GM13977 (cell line): ENCODE results near the gene SAXO1.
"Not testable (repeated sequence)": the region's sequence is repeated elsewhere in the genome, so short reads cannot be mapped to it uniquely, and the experiment has no call there.

ENCODE experiments used
- DNase-seq: peaks from one replicate; pipeline ENCODE4 v3.0.0; 2012; ENCODE audit warnings: low spot score
- CTCF ChIP-seq: IDR thresholded peaks from 2 replicates; pipeline ENCODE4 v1.5.1; 2012; ENCODE audit warnings: mild to moderate bottlenecking, control low read depth; ENCODE audit not compliant: insufficient read depth; ENCODE audit errors: extremely low read depth, missing control alignments
- in situ Hi-C: fragments of 300-500 bp; cut with MboI; formaldehyde crosslinking; loops from one replicate; pipeline ENCODE4 v1.12.0; 2022; ENCODE audit warnings: low sequenced_read_pairs, low pct_unique_long_range_greater_than_20kb, mixed read lengths, inconsistent platforms; ENCODE audit not compliant: unreplicated experiment

Gene SAXO1

GRCh38 chr9:19009391-19009965 lies 23.5 kb downstream of the SAXO1 start:
- DNase-seq, result no peak
- no peak for TF ChIP-seq CTCF
- in situ Hi-C loops, result no loop called here

- in situ Hi-C loops, result no loop called here
Measured at GRCh38 chr9:19000133-19000532, 32.9 kb downstream of the SAXO1 start.

DNA sequence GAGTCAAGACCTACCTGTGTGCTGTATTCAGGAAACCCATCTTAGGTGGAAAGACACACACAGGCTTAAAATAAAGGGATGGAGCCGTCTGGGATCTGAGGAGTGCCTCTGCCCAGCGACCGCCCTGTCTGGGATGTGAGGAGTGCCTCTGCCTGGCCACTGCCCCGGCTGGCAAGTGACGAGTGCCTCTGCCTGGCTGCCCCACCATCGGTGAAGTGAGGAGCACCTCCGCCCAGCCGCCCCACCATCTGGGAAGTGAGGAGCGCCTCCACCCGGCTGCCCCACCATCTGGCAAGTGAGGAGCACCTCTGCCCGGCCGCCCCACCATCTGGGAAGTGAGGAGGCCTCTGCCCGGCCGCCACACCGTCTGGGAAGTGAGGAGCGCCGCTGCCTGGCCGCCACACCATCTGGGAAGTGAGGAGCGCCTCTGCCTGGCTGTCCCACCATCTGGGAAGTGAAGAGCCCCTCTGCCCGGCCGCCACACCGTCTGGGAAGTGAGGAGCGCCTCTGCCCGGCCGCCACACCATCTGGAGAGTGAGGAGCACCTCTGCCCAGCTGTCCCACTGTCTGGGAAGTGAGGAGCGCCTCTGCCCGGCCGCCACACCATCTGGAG lies 33.7 kb downstream of the SAXO1 start:
- in situ Hi-C loops, result no loop called here
- no peak for TF ChIP-seq CTCF
- DNase-seq, result no peak

More at GRCh38 chr9:19000133-19000532, 32.9 kb downstream of the SAXO1 start:
- DNase-seq, result no peak
- TF ChIP-seq CTCF, result no peak

DNA sequence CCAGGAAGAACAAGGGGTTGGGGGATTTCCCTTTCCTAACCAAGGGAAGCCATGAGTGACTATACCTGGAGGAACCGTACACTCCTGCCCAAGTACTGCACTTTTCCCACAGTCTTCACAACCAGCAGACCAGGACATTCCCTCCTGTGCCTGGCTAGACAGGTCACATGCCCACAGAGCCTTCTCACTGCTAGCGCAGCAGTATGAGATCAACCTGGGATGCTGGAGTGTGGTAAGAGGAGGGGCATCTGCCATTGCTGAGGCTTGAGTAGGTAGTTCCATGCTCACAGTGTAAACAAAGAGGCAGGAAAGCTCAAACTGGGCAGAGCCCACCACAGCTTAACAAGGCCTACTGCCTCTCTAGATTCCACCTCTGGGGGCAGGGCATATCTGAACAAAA lies 35.9 kb downstream of the SAXO1 start:
- DNase-seq, result no peak
- in situ Hi-C loops, result no loop called here
- no peak for TF ChIP-seq CTCF

DNA sequence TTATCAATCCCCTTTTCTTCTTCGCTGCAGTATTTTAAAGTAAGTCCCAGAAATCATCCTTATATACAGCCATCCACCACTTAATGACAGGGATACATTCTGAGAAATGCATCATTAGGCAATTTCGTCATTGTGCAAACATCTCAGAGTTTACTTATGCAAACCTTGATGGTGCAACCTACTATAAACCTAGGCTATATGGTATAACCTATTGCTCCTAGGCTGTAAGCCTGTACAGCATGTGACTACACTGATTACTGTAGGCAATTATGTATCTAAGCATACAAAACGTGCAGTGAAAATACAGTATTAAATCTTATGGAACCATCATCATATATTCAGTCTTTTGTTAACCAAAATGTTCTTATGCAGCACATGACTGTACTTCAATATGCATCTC lies 36.8 kb downstream of the SAXO1 start:
- in situ Hi-C loops, result no loop called here
- no peak for TF ChIP-seq CTCF
- no peak for DNase-seq

GRCh38 chr9:18994263-18994916 lies 38.6 kb downstream of the SAXO1 start:
- in situ Hi-C loops, result no loop called here
- TF ChIP-seq CTCF, result no peak
- DNase-seq, result no peak

DNA sequence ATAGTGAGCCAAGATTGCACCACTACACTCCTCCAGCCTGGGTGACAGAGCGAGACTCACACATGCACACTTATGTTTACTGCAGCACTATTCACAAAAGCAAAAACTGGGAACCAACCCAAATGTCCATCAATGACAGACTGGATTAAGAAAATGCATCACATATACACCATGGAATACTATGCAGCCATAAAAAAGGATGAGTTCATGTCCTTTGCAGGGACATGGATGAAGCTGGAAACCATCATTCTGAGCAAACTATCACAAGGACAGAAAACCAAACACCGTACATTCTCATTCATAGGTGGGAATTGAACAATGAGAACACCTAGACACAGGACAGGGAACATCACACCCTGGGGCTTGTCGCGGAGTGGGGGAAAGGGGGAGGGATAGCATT lies 41.8 kb downstream of the SAXO1 start:
- DNase-seq, in situ Hi-C loops: not testable (repeated sequence)
